Activated naive CD4-positive, alpha-beta T cell treated with Interleukin-2 at 50 U/mL for 16 hours (primary cell): ENCODE data around the gene B3GNT9.

ENCODE experiments used
- DNase-seq: peaks from one replicate; pipeline ENCODE4 v3.0.0-alpha.2; 2020

The B3GNT9 gene

GRCh38 chr16:67109407-67110135, 41.2 kb downstream of the B3GNT9 start, which contains the start of gene PHAF1:
TSS of gene PHAF1 (plus strand) at chr16:67109941. CDS start at chr16:67110176, 235 bp downstream.
- DNase-seq, result peak; percentile 96

GRCh38 chr16:67108931-67109406, 41.8 kb downstream of the B3GNT9 start:
- no peak for DNase-seq

- DNase-seq, result no peak
Observed at GRCh38 chr16:67108489-67108888, 42.3 kb downstream of the B3GNT9 start.

- DNase-seq, result no peak
Observed at GRCh38 chr16:67105881-67106280, 44.9 kb downstream of the B3GNT9 start.

GRCh38 chr16:67105246-67105645, 45.6 kb downstream of the B3GNT9 start:
- DNase-seq, result no peak

- DNase-seq, result no peak
Observed at GRCh38 chr16:67104845-67105244, 46.0 kb downstream of the B3GNT9 start.

- no peak for DNase-seq
Observed at GRCh38 chr16:67104061-67104460, 46.7 kb downstream of the B3GNT9 start.

- no peak for DNase-seq
Observed at GRCh38 chr16:67101311-67102082, 49.3 kb downstream of the B3GNT9 start.

GRCh38 chr16:67100569-67101310, 50.1 kb downstream of the B3GNT9 start:
- no peak for DNase-seq

- DNase-seq, result no peak
Observed at GRCh38 chr16:67098599-67098998, 52.2 kb downstream of the B3GNT9 start.
